Prostate gland (tissue), 2 donors: ENCODE results near the gene KLHDC1. TPM values are rescaled to one million over a fixed set of nuclear protein-coding genes. Genes with fewer than 3 reads are reported as not detected.

Experiments
- DNase-seq: peaks from one replicate; pipeline ENCODE4 v3.0.0-alpha.2; 2019; ENCODE audit warnings: low spot score
- H3K27ac ChIP-seq, 2 donors: fragments of 200-600 bp; sonication (generic); 2 replicates each; pipeline ENCODE4 v1.5.1; 2017 to 2019
- H3K27me3 ChIP-seq: fragments of 200-600 bp; sonication (generic); replicated peaks from 2 replicates; pipeline ENCODE4 v1.5.1; 2019; ENCODE audit not compliant: insufficient read depth
- H3K36me3 ChIP-seq, 2 donors: fragments of 200-600 bp; sonication (generic); 1 replicate in 1 of 2; 2 replicates in 1 of 2; pipeline versions ENCODE4 v1.5.1 to v1.8.1; 2017 to 2019
- H3K4me1 ChIP-seq: fragments of 200-600 bp; sonication (generic); replicated peaks from 2 replicates; pipeline ENCODE4 v1.5.1; 2019
- H3K4me3 ChIP-seq, 2 donors: fragments of 200-600 bp; sonication (generic); 2 replicates each; pipeline ENCODE4 v1.5.1; 2017 to 2019
- H3K9me3 ChIP-seq: fragments of 200-600 bp; sonication (generic); 2 replicates; pipeline ENCODE4 v1.5.1; 2017
- CTCF ChIP-seq, 4 experiments: fragments of 200-600 bp in 2 of 4; fragments of 450-650 bp in 2 of 4; sonication (generic) in 2 of 4; IDR thresholded peaks; 1 replicate in 3 of 4; 2 replicates in 1 of 4; pipeline ENCODE4 v1.5.1; 2016 to 2019; ENCODE audit warnings: antibody characterized with exemption in 4 of 4, mild to moderate bottlenecking in 2 of 4, moderate library complexity in 2 of 4
- POLR2A ChIP-seq: fragments of 450-650 bp; IDR thresholded peaks from one replicate; pipeline ENCODE4 v1.6.1; 2016; ENCODE audit warnings: antibody characterized with exemption, mild to moderate bottlenecking
- POLR2AphosphoS5 ChIP-seq: sonication (generic); formaldehyde crosslinking; IDR thresholded peaks from one replicate; pipeline ENCODE4 v1.6.1; 2017; ENCODE audit warnings: antibody characterized with exemption
- WGBS: methylation state at CpG from one replicate; pipeline ENCODE4 v1.1.5; 2018; 5-methylcytosine and 5-hydroxymethylcytosine counted together
- intact Hi-C: fragments of 100-400 bp; cut with DNase I; formaldehyde crosslinking; loops from one replicate; pipeline ENCODE4 v1.14.2; 2022
- total RNA-seq, 2 donors: library from RNA; depleted of rRNA; stranded (reverse); fragments of >200 nt; gene quantifications; one replicate each; pipeline ENCODE4 v1.1.0, GENCODE V29; 2016

KLHDC1 gene
- total RNA-seq, 2 donors from 2014 or later = 4.6 to 7.7 TPM

- Histone ChIP-seq H3K27ac (peak within 1 kb of the TSS; percentile 91 to 97), H3K27me3 (no peaks in the 10 kb centered on the region), H3K4me1 (no peaks in the 10 kb centered on the region), H3K9me3 (no peaks in the 10 kb centered on the region), H3K4me3 (peak within 1 kb of the TSS; percentile 96 to 98), H3K36me3 (no peaks in the 10 kb centered on the region)
- intact Hi-C loops = loop anchor here (2.0 to 5.0 kb wide), 2 partner anchors 75 to 133 kb away; partner anchors contain the start of genes DNAAF2 and KLHDC1
- TF ChIP-seq POLR2AphosphoS5 (peak; percentile 72), CTCF (IDR thresholded peaks at IDR 0.05) (peak; percentile 24 to 60 (median 57)), POLR2A (peak; percentile 98)
- under 1% methylated on average over 59 of the region's 86 CpGs for WGBS
- peak; percentile 87 for DNase-seq
Measured at GRCh38 chr14:49767571-49768300, 74.8 kb downstream of the KLHDC1 start, which contains the start of gene KLHDC2. Gene KLHDC2, plus strand, starts transcription at chr14:49768153. Its CDS starts 316 bp downstream, at chr14:49768469.

DNA sequence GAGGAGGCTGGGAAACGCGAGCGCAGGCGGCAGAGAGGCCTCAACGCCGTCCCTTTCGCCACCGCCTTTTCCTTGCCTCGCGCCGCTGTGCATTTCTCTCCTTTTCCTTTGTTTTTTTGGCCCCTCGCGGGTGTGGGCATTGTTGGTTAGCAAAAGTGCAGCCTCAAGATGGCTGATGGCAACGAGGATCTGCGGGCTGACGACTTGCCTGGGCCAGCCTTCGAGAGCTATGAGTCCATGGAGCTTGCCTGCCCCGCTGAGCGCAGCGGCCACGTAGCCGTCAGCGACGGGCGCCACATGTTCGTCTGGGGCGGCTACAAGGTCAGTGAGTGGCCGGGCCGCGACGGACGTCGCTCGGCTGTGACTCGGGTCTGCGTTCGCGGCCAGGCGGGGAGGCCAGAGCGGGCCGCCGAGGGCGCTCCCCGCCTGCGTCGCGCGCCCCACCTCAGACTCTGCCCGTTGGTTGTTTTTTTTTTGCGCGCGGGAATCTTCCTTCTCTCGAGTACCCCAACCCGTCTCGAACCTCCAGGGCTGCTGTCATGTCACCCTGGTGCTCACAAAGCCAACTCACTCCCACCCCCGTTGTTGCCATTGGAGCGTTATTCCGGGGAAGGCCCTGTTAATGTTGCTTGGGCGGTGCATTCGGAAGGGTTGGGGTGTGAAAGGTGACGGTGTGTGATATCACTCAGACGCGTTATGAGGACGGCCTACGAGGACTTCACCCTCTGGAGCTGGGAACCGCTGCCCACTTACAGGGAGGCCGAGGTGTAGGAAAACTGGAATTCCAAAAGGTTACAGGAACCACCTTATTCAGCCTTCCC, 75.6 kb downstream of the KLHDC1 start:
- under 1% methylated on average over 66 of the region's 67 CpGs for WGBS
- Histone ChIP-seq H3K4me1 (no peaks in the 10 kb centered on the region), H3K27me3 (no peaks in the 10 kb centered on the region), H3K4me3 (peak overlapping the region; percentile 96 to 98), H3K27ac (peak overlapping the region; percentile 91 to 97), H3K9me3 (no peaks in the 10 kb centered on the region), H3K36me3 (no peaks in the 10 kb centered on the region)
- intact Hi-C loops = loop anchor here (5.0 kb wide), 1 partner anchor 76 kb away; the partner anchor contains the start of gene KLHDC1
- DNase-seq = peak; percentile 48
- TF ChIP-seq CTCF (IDR thresholded peaks at IDR 0.05) (no peak), POLR2A (peak; percentile 25)

- DNase-seq = no peak
Measured at GRCh38 chr14:49769171-49769570, 76.3 kb downstream of the KLHDC1 start.

GRCh38 chr14:49769581-49770211, 76.8 kb downstream of the KLHDC1 start:
- H3K27me3 ChIP-seq = no peaks in the 10 kb centered on the region
- intact Hi-C loops = loop anchor here (5.0 kb wide), 1 partner anchor 77 kb away; the partner anchor contains the start of gene KLHDC1
- peak overlapping the region in 1 of 2 donors; percentile 91 for H3K27ac ChIP-seq
- H3K36me3 ChIP-seq = no peaks in the 10 kb centered on the region
- no peaks in the 10 kb centered on the region for H3K4me1 ChIP-seq
- no peak for TF ChIP-seq POLR2A
- TF ChIP-seq CTCF (IDR thresholded peaks at IDR 0.05) = no peak
- TF ChIP-seq POLR2AphosphoS5 = no peak
- H3K9me3 ChIP-seq = no peaks in the 10 kb centered on the region
- DNase-seq = no peak
- 49% methylated on average over 15 of the region's 15 CpGs for WGBS
- peak overlapping the region; percentile 96 to 98 for H3K4me3 ChIP-seq

More at GRCh38 chr14:49769171-49769570, 76.3 kb downstream of the KLHDC1 start:
- H3K4me1 ChIP-seq = no peaks in the 10 kb centered on the region
- H3K36me3 ChIP-seq = no peaks in the 10 kb centered on the region
- intact Hi-C loops = loop anchor here (5.0 kb wide), 1 partner anchor 77 kb away; the partner anchor contains the start of gene KLHDC1
- no peaks in the 10 kb centered on the region for H3K27me3 ChIP-seq
- peak overlapping the region; percentile 96 to 98 for H3K4me3 ChIP-seq
- 18% methylated on average over 6 of the region's 6 CpGs for WGBS
- TF ChIP-seq CTCF (IDR thresholded peaks at IDR 0.05) (no peak), POLR2AphosphoS5 (no peak), POLR2A (no peak)
- H3K9me3 ChIP-seq = no peaks in the 10 kb centered on the region
- peak overlapping the region; percentile 91 to 97 for H3K27ac ChIP-seq
